ENCODE results near the gene IL1RAPL2.

Gene IL1RAPL2

GRCh38 chrX:105273326-105273725, 707.3 kb downstream of the IL1RAPL2 start:
- no peak for DNase-seq (ENCODE audit: low read depth)

- no peak for DNase-seq (ENCODE audit: low read depth)
Measured at GRCh38 chrX:105274091-105274490, 708.1 kb downstream of the IL1RAPL2 start.

DNA sequence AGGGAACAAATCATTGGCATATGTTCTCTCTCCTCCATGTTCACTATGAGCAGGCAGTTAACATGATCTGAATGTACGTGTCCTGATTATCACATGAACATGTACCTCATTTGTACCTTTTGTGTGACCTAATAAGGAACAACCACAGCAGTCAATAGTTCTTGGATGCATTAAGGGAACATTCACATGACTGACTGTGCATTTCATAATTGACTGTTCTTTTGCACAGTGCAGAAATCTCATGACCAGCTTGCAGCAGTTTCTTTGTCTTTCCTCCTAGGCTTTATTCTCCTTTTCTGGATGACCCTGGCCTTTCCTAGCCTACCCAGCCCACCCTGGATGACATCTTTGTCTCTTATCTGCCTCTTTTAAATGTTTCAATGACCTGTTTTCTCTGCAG, 711.1 kb downstream of the IL1RAPL2 start:
- DNase-seq (ENCODE audit: low read depth), result no peak

GRCh38 chrX:105282077-105282476, 716.1 kb downstream of the IL1RAPL2 start:
- DNase-seq (ENCODE audit: low read depth), result no peak

- DNase-seq (ENCODE audit: low read depth), result no peak
Measured at GRCh38 chrX:105297041-105297440, 731.0 kb downstream of the IL1RAPL2 start.

- DNase-seq (ENCODE audit: low read depth), result no peak
Measured at GRCh38 chrX:105299286-105299685, 733.3 kb downstream of the IL1RAPL2 start.

- no peak for DNase-seq (ENCODE audit: low read depth)
Measured at GRCh38 chrX:105302246-105302645, 736.2 kb downstream of the IL1RAPL2 start.

DNA sequence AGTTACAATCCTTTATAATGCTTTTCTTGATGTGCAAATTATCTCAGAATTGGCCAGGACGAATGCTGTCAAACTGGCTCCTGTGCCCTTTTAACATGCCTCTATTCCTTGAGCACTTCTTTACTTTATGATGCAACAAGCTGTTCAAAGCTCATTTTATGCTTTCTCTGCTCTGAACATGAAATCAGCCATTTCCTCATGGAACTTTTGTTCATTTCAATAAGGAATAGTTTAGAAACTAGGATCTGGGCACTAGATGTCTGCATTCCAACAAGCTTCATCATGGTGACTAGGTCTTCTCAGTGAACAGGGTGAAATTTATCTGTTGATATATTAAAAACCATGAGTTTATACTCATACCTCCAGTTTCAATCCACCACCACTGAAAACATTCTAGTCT, 741.8 kb downstream of the IL1RAPL2 start:
- DNase-seq (ENCODE audit: low read depth), result no peak

DNA sequence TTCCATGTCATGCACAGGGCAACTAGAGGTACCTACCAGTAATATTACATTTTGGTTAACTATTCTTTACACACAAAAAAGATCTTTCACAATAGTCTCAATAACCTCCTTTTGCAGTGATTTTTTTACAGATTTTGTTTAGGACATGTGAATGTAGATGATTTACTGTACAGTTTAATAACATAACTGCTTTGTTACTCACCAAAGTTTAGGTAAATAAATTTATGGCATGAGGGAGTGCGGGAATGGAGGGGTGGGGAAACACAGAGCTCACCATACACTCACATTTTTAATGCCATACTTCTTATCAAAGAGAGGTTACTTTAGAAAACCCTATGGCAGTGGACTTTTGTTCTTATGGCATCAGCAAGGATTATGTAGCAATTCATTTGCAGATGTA, 747.6 kb downstream of the IL1RAPL2 start:
- DNase-seq (ENCODE audit: low read depth), result no peak

DNA sequence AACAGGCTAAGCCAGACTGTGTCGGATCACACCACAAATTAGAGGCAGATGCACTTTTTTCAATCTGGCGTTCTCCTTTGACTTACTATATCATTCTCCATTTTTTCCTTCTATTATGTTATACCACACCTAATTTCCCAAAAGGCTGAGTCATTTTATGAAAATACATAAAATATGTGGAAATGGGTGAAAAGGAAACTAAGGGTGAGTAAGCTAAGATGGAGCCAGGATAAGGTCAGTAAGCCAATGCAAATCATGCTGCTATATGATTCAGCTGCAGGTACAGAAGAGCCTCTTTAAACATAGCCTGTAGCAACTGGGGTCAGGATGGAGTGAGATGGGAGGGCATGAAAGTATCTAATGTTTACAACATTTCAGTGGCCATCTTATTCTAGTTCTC, 748.5 kb downstream of the IL1RAPL2 start:
- no peak for DNase-seq (ENCODE audit: low read depth)

GRCh38 chrX:105315248-105315647, 749.2 kb downstream of the IL1RAPL2 start:
- DNase-seq (ENCODE audit: low read depth), result no peak

DNA sequence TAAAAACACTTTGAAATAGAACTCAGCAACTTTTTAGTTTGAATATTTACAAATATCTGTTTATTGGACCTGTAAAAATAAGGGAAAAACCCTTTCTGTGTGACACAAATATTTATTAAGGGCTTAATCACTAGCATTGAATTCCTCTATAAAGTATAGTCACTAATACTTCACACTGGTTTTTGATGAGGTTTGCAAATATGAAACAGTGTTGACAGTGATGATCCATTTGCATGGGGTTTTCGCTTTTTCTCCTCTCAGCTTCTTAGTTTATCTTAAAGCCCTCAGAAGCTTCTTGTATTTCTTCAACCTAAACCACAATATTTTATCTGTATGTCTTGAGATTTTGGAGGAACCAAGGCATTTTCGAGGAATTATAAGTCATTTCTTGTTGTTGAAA, 751.1 kb downstream of the IL1RAPL2 start:
- DNase-seq (ENCODE audit: low read depth), result no peak

- DNase-seq (ENCODE audit: low read depth), result no peak
Measured at GRCh38 chrX:105323928-105324327, 757.9 kb downstream of the IL1RAPL2 start.

DNA sequence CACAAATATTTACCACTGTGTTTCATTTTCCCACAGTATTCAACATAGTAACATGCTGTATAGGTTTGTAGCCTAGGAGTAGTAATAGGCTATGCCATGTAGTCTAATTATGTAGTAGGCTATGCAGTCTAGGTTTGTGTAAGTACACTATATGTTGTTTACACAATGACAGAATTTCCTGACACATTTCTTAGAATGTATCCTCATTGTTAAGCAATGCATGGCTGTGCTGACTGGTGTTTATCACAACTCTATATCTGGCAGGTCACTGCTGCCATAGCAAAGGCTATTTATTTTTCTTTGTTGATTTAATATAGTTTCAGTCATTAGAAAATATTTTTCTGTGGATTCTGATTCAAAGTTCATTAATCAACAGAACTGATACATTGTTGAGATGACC, 762.8 kb downstream of the IL1RAPL2 start:
- DNase-seq (ENCODE audit: low read depth), result no peak

DNA sequence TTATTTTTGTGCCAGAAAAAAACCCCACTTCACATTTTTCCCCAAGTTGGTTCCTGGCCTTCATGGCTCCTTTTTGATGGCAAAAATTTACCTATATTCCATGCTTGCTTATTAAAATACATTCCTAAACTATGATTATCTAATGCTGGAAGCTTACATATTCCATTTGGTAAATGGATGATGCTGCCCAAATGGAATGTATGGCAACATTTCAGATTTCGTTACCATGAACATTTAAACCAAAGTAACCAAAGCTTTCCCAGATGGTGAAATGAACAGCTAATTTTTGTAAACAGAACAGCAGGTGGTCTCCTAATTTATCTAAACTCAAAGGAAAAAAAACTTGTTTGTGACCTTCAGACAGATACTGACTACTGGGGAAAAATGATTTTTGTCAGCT, 765.2 kb downstream of the IL1RAPL2 start:
- no peak for DNase-seq (ENCODE audit: low read depth)

GRCh38 chrX:105347373-105347772, 781.4 kb downstream of the IL1RAPL2 start:
- no peak for DNase-seq (ENCODE audit: low read depth)

- no peak for DNase-seq (ENCODE audit: low read depth)
Measured at GRCh38 chrX:105349476-105349875, 783.5 kb downstream of the IL1RAPL2 start.

DNA sequence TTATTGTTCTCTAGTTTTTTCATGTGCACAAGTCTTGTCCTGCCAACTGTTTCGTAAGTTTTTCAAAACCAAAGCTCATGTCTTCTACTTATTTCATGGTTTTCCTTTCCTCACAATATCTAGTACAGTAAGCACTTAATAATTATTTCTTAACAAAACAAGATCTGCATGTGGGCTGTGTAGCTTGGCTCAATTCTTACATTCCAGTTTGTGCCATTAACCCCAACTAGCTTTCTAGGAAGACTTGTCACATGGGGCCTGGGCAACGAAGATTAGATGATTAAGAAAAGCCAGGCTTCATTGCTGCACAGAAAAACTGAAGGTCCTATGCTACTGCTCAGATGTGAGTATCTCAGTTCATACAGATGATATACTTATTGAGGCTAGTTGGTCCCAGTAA, 809.8 kb downstream of the IL1RAPL2 start:
- DNase-seq (ENCODE audit: low read depth), result no peak

DNA sequence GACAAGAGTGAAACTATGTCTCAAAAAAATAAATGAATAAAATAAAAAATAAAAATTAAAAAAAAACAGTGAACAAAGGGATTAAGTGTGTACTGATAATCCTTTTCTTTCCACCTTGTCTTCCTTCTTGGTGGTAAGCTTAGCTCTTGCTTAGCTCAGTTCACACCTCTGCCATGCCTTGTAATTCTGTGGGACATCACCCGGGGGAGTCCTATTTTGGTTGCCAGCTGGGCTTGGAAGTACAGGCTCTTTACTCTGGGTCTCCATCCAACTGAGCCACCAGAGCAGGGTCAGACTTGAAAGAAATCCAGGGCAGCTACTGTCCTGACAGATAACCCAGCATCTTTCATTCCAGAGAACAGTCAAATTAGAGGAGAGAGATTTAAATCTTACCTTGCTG, 858.7 kb downstream of the IL1RAPL2 start:
- no peak for DNase-seq (ENCODE audit: low read depth)

DNA sequence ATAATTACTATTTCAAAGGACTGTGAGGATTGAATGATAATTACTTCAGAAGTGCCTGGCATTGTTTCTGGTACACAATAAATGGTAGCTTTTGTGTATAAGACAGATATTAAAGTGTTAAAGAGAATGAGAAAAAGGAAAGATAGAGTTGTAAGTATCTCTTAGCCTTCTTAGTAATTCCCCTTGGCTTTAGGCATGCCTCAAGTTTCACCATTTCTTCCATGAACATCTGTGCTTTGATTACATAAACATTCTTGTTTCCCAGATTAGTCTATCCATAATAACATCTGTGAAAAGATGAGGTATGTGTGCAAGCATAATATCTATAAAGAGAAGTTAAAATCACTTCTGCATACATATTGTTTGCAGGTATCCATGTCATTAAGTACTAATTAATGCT, 885.4 kb downstream of the IL1RAPL2 start:
- DNase-seq (ENCODE audit: low read depth), result no peak

- DNase-seq (ENCODE audit: low read depth), result no peak
Measured at GRCh38 chrX:105458846-105459245, 892.8 kb downstream of the IL1RAPL2 start.

- no peak for DNase-seq (ENCODE audit: low read depth)
Measured at GRCh38 chrX:105460376-105460775, 894.4 kb downstream of the IL1RAPL2 start.

- DNase-seq (ENCODE audit: low read depth), result no peak
Measured at GRCh38 chrX:105461016-105461415, 895.0 kb downstream of the IL1RAPL2 start.

GRCh38 chrX:105462186-105462585, 896.2 kb downstream of the IL1RAPL2 start:
- no peak for DNase-seq (ENCODE audit: low read depth)

- DNase-seq (ENCODE audit: low read depth), result no peak
Measured at GRCh38 chrX:105463473-105463872, 897.5 kb downstream of the IL1RAPL2 start.
